Smooth muscle cell (in vitro differentiated cells): ENCODE results near the gene LRRFIP1. TPM values are rescaled to one million over a fixed set of nuclear protein-coding genes. Genes with fewer than 3 reads are reported as not detected.

Source experiments
- DNase-seq: peaks from one replicate; lab custom pipeline; 2025; ENCODE audit not compliant: unreplicated experiment; lab: John Stamatoyannopoulos, UW
- H2AFZ ChIP-seq: fragments of 200-600 bp; sonication (generic); 2 replicates; pipeline ENCODE4 v1.6.0; 2016; ENCODE audit warnings: antibody characterized with exemption, low read depth, mild to moderate bottlenecking
- H3F3A ChIP-seq: fragments of 200-600 bp; sonication (generic); 2 replicates; pipeline ENCODE4 v1.6.0; 2017; ENCODE audit warnings: antibody characterized with exemption, low read depth
- H3K27ac ChIP-seq: fragments of 200-600 bp; sonication (generic); 2 replicates; pipeline ENCODE4 v1.5.1; 2016; ENCODE audit warnings: low read depth, mild to moderate bottlenecking
- H3K27me3 ChIP-seq: fragments of 200-600 bp; sonication (generic); 2 replicates; pipeline ENCODE4 v1.6.1; 2016; ENCODE audit warnings: low read depth, mild to moderate bottlenecking
- H3K36me3 ChIP-seq: fragments of 200-600 bp; sonication (generic); 2 replicates; pipeline ENCODE4 v1.5.1; 2016; ENCODE audit warnings: low read depth
- H3K4me1 ChIP-seq: fragments of 200-600 bp; sonication (generic); 2 replicates; pipeline ENCODE4 v1.5.1; 2016; ENCODE audit warnings: low read depth
- H3K4me2 ChIP-seq: fragments of 200-600 bp; sonication (generic); 2 replicates; pipeline ENCODE4 v1.6.0; 2016; ENCODE audit warnings: mild to moderate bottlenecking
- H3K4me3 ChIP-seq: fragments of 200-600 bp; sonication (generic); 2 replicates; pipeline ENCODE4 v1.5.1; 2016; ENCODE audit warnings: mild to moderate bottlenecking
- H3K79me2 ChIP-seq: fragments of 200-600 bp; sonication (generic); 2 replicates; pipeline ENCODE4 v1.6.0; 2016; ENCODE audit warnings: low read depth, mild to moderate bottlenecking
- H3K9ac ChIP-seq: fragments of 200-600 bp; sonication (generic); 2 replicates; pipeline ENCODE4 v1.6.0; 2016; ENCODE audit warnings: low read depth
- H3K9me3 ChIP-seq: fragments of 200-600 bp; sonication (generic); replicated peaks from 2 replicates; pipeline ENCODE4 v1.5.1; 2016; ENCODE audit warnings: low read depth
- H4K20me1 ChIP-seq: fragments of 200-600 bp; sonication (generic); 2 replicates; pipeline ENCODE4 v1.6.0; 2016; ENCODE audit warnings: low read depth
- CTCF ChIP-seq: fragments of 200-600 bp; sonication (generic); IDR thresholded peaks from 2 replicates; pipeline ENCODE4 v1.5.1; 2017; ENCODE audit warnings: borderline replicate concordance, mild to moderate bottlenecking, antibody characterized with exemption; ENCODE audit not compliant: insufficient read depth, poor library complexity, severe bottlenecking
- WGBS: methylation state at CpG from one replicate; pipeline ENCODE4 v1.1.7; 2016; ENCODE audit warnings: low lambda C conversion rate; 5-methylcytosine and 5-hydroxymethylcytosine counted together
- polyA plus RNA-seq: library from polyadenylated mRNA; unstranded; fragments of >200 nt; fragmentation: Nextera tagmentation; extraction: Ambion mirVana; gene quantifications from 2 replicates; pipeline ENCODE4 v1.2.1, GENCODE V29; 2016
- total RNA-seq: library from RNA; depleted of rRNA; stranded (reverse); fragments of >200 nt; gene quantifications from 2 replicates; pipeline ENCODE4 v1.2.3, GENCODE V29; 2014

The LRRFIP1 gene
- total and polyA plus RNA-seq, 2 experiments from 2014 or later, result 36.2 to 65.1 TPM

- 100% methylated on average over 1 of the region's 1 CpG for WGBS
- no peak overlapping the region for H2AFZ ChIP-seq
- no peak overlapping the region for H3K9ac ChIP-seq
- H4K20me1 ChIP-seq, result peaks cover 40% of the 10 kb centered on the region
- H3K79me2 ChIP-seq, result peaks cover 54% of the 10 kb centered on the region
- H3K9me3 ChIP-seq, result peaks cover 7% of the 10 kb centered on the region
- H3F3A ChIP-seq, result no peaks in the 10 kb centered on the region
- no peak overlapping the region for H3K4me2 ChIP-seq
- no peaks in the 10 kb centered on the region for H3K4me1 ChIP-seq
- no peak overlapping the region for H3K27ac ChIP-seq
- no peak for DNase-seq
- TF ChIP-seq CTCF, result no peak
- H3K27me3 ChIP-seq, result no peaks in the 10 kb centered on the region
- H3K4me3 ChIP-seq, result no peak overlapping the region
- peaks cover 6% of the 10 kb centered on the region for H3K36me3 ChIP-seq
These were observed 9.2 kb downstream of the LRRFIP1 start for GRCh38 chr2:237636578-237636977.

- Histone ChIP-seq H3K4me1 (no peaks in the 10 kb centered on the region), H3F3A (no peaks in the 10 kb centered on the region), H3K27me3 (no peaks in the 10 kb centered on the region), H2AFZ (no peak overlapping the region), H3K79me2 (peaks cover 62% of the 10 kb centered on the region), H4K20me1 (peaks cover 43% of the 10 kb centered on the region), H3K4me3 (no peak overlapping the region), H3K9me3 (peaks cover 7% of the 10 kb centered on the region), H3K4me2 (no peak overlapping the region), H3K36me3 (peaks cover 6% of the 10 kb centered on the region), H3K27ac (no peak overlapping the region), H3K9ac (no peak overlapping the region)
- 94% methylated on average over 3 of the region's 3 CpGs for WGBS
- no peak for DNase-seq
- TF ChIP-seq CTCF, result no peak
These were observed 10.2 kb downstream of the LRRFIP1 start for GRCh38 chr2:237637429-237638135.

- TF ChIP-seq CTCF, result no peak
- peaks cover 6% of the 10 kb centered on the region for H3K36me3 ChIP-seq
- H3K9me3 ChIP-seq, result peaks cover 7% of the 10 kb centered on the region
- H3K4me2 ChIP-seq, result no peak overlapping the region
- H2AFZ ChIP-seq, result no peak overlapping the region
- H3F3A ChIP-seq, result no peaks in the 10 kb centered on the region
- H3K4me3 ChIP-seq, result no peak overlapping the region
- 95% methylated on average over 8 of the region's 8 CpGs for WGBS
- peaks cover 49% of the 10 kb centered on the region for H4K20me1 ChIP-seq
- no peak overlapping the region for H3K9ac ChIP-seq
- H3K4me1 ChIP-seq, result no peaks in the 10 kb centered on the region
- peaks cover 65% of the 10 kb centered on the region for H3K79me2 ChIP-seq
- DNase-seq, result no peak
- no peak overlapping the region for H3K27ac ChIP-seq
- H3K27me3 ChIP-seq, result no peaks in the 10 kb centered on the region
These were observed 10.8 kb downstream of the LRRFIP1 start for GRCh38 chr2:237638176-237638575.
